ENCODE measurements around the gene LRRC37A.
"Not testable (repeated sequence)": the region's sequence is repeated elsewhere in the genome, so short reads cannot be mapped to it uniquely, and the experiment has no call there.

DNA sequence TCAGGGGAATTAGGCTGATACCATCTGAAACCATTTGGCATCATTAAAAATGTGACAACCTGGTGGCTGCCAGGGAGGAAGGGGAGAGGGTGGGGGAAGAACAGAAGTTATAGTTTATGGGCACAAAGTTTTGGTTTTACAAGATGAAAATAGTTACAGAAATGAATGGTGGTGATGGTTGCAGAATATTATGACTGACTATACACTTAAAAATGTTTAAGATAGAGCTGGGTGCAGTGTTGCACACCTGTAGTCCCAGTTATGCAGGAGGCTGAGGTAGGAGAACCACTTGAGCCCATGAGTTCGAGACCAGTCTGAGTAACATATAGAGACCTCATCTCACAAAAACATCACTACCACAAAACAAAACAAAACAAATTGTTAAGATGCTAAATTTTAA, 54.1 kb downstream of the LRRC37A start:
- TF ChIP-seq NR1H2 (CRISPR knock-in tag; IDR thresholded peaks at IDR 0.05); CBFB (CRISPR knock-in tag; IDR thresholded peaks at IDR 0.05; ENCODE audit: low read depth); RELA (CRISPR knock-in tag; IDR thresholded peaks at IDR 0.05; ENCODE audit: borderline replicate concordance): not testable (repeated sequence)
- TF ChIP-seq, protein P1, sequence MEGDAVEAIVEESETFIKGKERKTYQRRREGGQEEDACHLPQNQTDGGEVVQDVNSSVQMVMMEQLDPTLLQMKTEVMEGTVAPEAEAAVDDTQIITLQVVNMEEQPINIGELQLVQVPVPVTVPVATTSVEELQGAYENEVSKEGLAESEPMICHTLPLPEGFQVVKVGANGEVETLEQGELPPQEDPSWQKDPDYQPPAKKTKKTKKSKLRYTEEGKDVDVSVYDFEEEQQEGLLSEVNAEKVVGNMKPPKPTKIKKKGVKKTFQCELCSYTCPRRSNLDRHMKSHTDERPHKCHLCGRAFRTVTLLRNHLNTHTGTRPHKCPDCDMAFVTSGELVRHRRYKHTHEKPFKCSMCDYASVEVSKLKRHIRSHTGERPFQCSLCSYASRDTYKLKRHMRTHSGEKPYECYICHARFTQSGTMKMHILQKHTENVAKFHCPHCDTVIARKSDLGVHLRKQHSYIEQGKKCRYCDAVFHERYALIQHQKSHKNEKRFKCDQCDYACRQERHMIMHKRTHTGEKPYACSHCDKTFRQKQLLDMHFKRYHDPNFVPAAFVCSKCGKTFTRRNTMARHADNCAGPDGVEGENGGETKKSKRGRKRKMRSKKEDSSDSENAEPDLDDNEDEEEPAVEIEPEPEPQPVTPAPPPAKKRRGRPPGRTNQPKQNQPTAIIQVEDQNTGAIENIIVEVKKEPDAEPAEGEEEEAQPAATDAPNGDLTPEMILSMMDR (IDR thresholded peaks at IDR 0.05) = not testable (repeated sequence)

All from WTC11 (cell line).